Liver (tissue), 3 donors: ENCODE results near the gene SHLD1.

ENCODE experiments used
- CTCF ChIP-seq: fragments of 150-350 bp; IDR thresholded peaks from 2 replicates; pipeline ENCODE4 v1.5.1; 2017; ENCODE audit warnings: improper control_type of control experiment, low read depth, low read length; ENCODE audit not compliant: missing input control
- EGR1 ChIP-seq, 2 donors: IDR thresholded peaks; 2 replicates each; pipeline ENCODE4 v1.6.1; 2016 to 2018; ENCODE audit warnings: antibody characterized with exemption in 2 of 2, low read depth in 2 of 2
- FOXA1 ChIP-seq: IDR thresholded peaks from 2 replicates; pipeline ENCODE4 v1.6.1; 2016; ENCODE audit warnings: antibody characterized with exemption
- GABPA ChIP-seq, 2 donors: IDR thresholded peaks in 1 of 2; conservative IDR thresholded peaks in 1 of 2; 2 replicates each; pipeline ENCODE4 v1.6.1; 2016; ENCODE audit warnings: antibody characterized with exemption in 2 of 2, mild to moderate bottlenecking in 1 of 2, moderate library complexity in 1 of 2
- JUND ChIP-seq, 2 donors: IDR thresholded peaks; 2 replicates each; pipeline ENCODE4 v1.6.1; 2016; ENCODE audit warnings: antibody characterized with exemption in 2 of 2
- RAD21 ChIP-seq, 2 donors: IDR thresholded peaks; 2 replicates each; pipeline ENCODE4 v1.6.1; 2016; ENCODE audit warnings: antibody characterized with exemption in 2 of 2, mild to moderate bottlenecking in 2 of 2
- REST ChIP-seq: IDR thresholded peaks from 2 replicates; pipeline ENCODE4 v1.6.1; 2016; ENCODE audit warnings: antibody characterized with exemption, mild to moderate bottlenecking
- RXRA ChIP-seq, 2 donors: IDR thresholded peaks; 2 replicates each; pipeline ENCODE4 v1.6.1; 2017 to 2018; ENCODE audit warnings: antibody characterized with exemption in 2 of 2, mild to moderate bottlenecking in 1 of 2
- TAF1 ChIP-seq: conservative IDR thresholded peaks from 2 replicates; pipeline ENCODE4 v1.6.1; 2016; ENCODE audit warnings: antibody characterized with exemption, mild to moderate bottlenecking
- YY1 ChIP-seq: IDR thresholded peaks from 2 replicates; pipeline ENCODE4 v1.6.1; 2016; ENCODE audit warnings: antibody characterized with exemption, mild to moderate bottlenecking
- TF ChIP-seq, protein P1 (sequence below): IDR thresholded peaks from 2 replicates; pipeline ENCODE4 v1.6.1; 2016; ENCODE audit warnings: antibody characterized with exemption
- TF ChIP-seq, protein P2 (sequence below): IDR thresholded peaks from 2 replicates; pipeline ENCODE4 v1.6.1; 2016; ENCODE audit warnings: antibody characterized with exemption
- donor health status: healthy.
- donor health status: healthy.

GRCh38 chr20:5734602-5735001, 15.6 kb upstream of the SHLD1 start:
- TF ChIP-seq CTCF (no peak), RAD21 (IDR thresholded peaks at IDR 0.05) (no peak), FOXA1 (no peak), REST (peak; percentile 14), YY1 (no peak), JUND (IDR thresholded peaks at IDR 0.05) (no peak), TAF1 (no peak), GABPA (IDR thresholded peaks at IDR 0.05 in 1 of 2, conservative IDR thresholded peaks at IDR 0.05 in 1 of 2) (no peak), RXRA (IDR thresholded peaks at IDR 0.05) (no peak), EGR1 (IDR thresholded peaks at IDR 0.05; ENCODE audit: low read depth in 2 of 2) (no peak)
- TF ChIP-seq, protein P1, sequence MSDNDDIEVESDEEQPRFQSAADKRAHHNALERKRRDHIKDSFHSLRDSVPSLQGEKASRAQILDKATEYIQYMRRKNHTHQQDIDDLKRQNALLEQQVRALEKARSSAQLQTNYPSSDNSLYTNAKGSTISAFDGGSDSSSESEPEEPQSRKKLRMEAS: no peak
- TF ChIP-seq, protein P2, sequence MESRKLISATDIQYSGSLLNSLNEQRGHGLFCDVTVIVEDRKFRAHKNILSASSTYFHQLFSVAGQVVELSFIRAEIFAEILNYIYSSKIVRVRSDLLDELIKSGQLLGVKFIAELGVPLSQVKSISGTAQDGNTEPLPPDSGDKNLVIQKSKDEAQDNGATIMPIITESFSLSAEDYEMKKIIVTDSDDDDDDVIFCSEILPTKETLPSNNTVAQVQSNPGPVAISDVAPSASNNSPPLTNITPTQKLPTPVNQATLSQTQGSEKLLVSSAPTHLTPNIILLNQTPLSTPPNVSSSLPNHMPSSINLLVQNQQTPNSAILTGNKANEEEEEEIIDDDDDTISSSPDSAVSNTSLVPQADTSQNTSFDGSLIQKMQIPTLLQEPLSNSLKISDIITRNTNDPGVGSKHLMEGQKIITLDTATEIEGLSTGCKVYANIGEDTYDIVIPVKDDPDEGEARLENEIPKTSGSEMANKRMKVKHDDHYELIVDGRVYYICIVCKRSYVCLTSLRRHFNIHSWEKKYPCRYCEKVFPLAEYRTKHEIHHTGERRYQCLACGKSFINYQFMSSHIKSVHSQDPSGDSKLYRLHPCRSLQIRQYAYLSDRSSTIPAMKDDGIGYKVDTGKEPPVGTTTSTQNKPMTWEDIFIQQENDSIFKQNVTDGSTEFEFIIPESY: no peak
